Endothelial cell of umbilical vein (primary cell): Measurements from ENCODE around the gene PLCH1. TPM values are rescaled to one million over a fixed set of nuclear protein-coding genes. Genes with fewer than 3 reads are reported as not detected.

Source experiments
- BruUV-seq: library from RNA; stranded (reverse); fragments of 400-500 nt; replicated peaks from 2 replicates; lab custom pipeline; 2021; lab: Mats Ljungman, UMichigan
- CTCF ChIA-PET: fragments of 300-600, 350-600 bp; sonication (Branson Sonifier 250); formaldehyde crosslinking; loops from one replicate; lab custom pipeline; 2021; ENCODE audit warnings: antibody characterized with exemption, inconsistent platforms; lab: Charles Lee
- POLR2A ChIA-PET: fragments of 300-600, 350-600 bp; sonication (Branson Sonifier 250); formaldehyde crosslinking; loops from one replicate; lab custom pipeline; 2021; ENCODE audit warnings: antibody characterized with exemption, inconsistent platforms; lab: Charles Lee
- DNase-seq: peaks from one replicate; pipeline ENCODE4 v3.0.0-alpha.2; 2011; ENCODE audit warnings: low read depth, low spot score
- FAIRE-seq: peaks from 2 replicates; lab custom pipeline; 2011; peaks lifted over from hg19 to GRCh38; lab: Jason Lieb, UNC
- H2AFZ ChIP-seq: 2 replicates; pipeline ENCODE4 v1.6.0; 2012; ENCODE audit warnings: low read depth, low read length, control low read depth, inconsistent platforms
- H3K27ac ChIP-seq: 2 replicates; pipeline ENCODE4 v1.5.1; 2011; ENCODE audit warnings: low read depth, mild to moderate bottlenecking, control low read depth, low read length, moderate library complexity; ENCODE audit not compliant: insufficient read depth
- H3K27me3 ChIP-seq, 2 experiments: 2 replicates each; pipeline versions ENCODE4 v1.6.0 to v1.6.1; 2011; ENCODE audit warnings: low read length in 2 of 2, mixed read lengths in 1 of 2; ENCODE audit not compliant: control insufficient read depth in 2 of 2, insufficient read depth in 2 of 2
- H3K36me3 ChIP-seq, 2 experiments: 2 replicates in 1 of 2; 3 replicates in 1 of 2; pipeline ENCODE4 v1.5.1; 2011; ENCODE audit warnings: low read length in 2 of 2, mild to moderate bottlenecking in 1 of 2, moderate library complexity in 1 of 2; ENCODE audit not compliant: control insufficient read depth in 2 of 2, insufficient read depth in 2 of 2; ENCODE audit errors: extremely low read depth in 1 of 2
- H3K4me1 ChIP-seq: 3 replicates; pipeline ENCODE4 v1.5.1; 2011; ENCODE audit warnings: mild to moderate bottlenecking, low read length; ENCODE audit not compliant: control insufficient read depth, insufficient read depth; ENCODE audit errors: extremely low read depth
- H3K4me2 ChIP-seq: 2 replicates; pipeline ENCODE4 v1.6.1; 2011; ENCODE audit warnings: low read length, control low read depth, mixed read lengths; ENCODE audit not compliant: insufficient read depth
- H3K4me3 ChIP-seq, 3 experiments: fragments of 200-600 bp in 1 of 3; sonication (generic), shearing (Covaris generic) in 1 of 3; replicated peaks in 1 of 3; 2 replicates each; pipeline ENCODE4 v1.5.1; 2011 to 2016; ENCODE audit warnings: control low read depth in 3 of 3, low read length in 3 of 3, mild to moderate bottlenecking in 2 of 3, inconsistent platforms in 1 of 3, low read depth in 1 of 3, moderate library complexity in 1 of 3; ENCODE audit not compliant: insufficient read depth in 1 of 3
- H3K79me2 ChIP-seq: 2 replicates; pipeline ENCODE4 v1.6.0; 2012; ENCODE audit warnings: low read length, inconsistent platforms; ENCODE audit not compliant: control insufficient read depth, insufficient read depth
- H3K9ac ChIP-seq: replicated peaks from 2 replicates; pipeline ENCODE3; 2011; ENCODE audit warnings: low read length, control low read depth; ENCODE audit not compliant: insufficient read depth; ENCODE audit errors: extremely low read depth
- H3K9me1 ChIP-seq: replicated peaks from 3 replicates; pipeline ENCODE4 v1.6.0; 2011; ENCODE audit warnings: mild to moderate bottlenecking, low read length; ENCODE audit not compliant: control insufficient read depth, insufficient read depth; ENCODE audit errors: extremely low read depth
- H3K9me3 ChIP-seq: replicated peaks from 2 replicates; pipeline ENCODE4 v1.5.1; 2012; ENCODE audit warnings: low read length, inconsistent platforms; ENCODE audit not compliant: control insufficient read depth, insufficient read depth
- H4K20me1 ChIP-seq: replicated peaks from 2 replicates; pipeline ENCODE3; 2011; ENCODE audit warnings: mild to moderate bottlenecking, low read length; ENCODE audit not compliant: control insufficient read depth, insufficient read depth; ENCODE audit errors: extremely low read depth
- CTCF ChIP-seq, 2 donors: IDR thresholded peaks; 1 replicate in 1 of 2; 2 replicates in 1 of 2; pipeline ENCODE4 v1.5.1; 2011; ENCODE audit warnings: low read length in 2 of 2, mild to moderate bottlenecking in 2 of 2, moderate library complexity in 2 of 2, control low read depth in 1 of 2, inconsistent platforms in 1 of 2, low read depth in 1 of 2; ENCODE audit not compliant: insufficient read depth in 1 of 2; ENCODE audit errors: extremely low read depth in 1 of 2
- EZH2 ChIP-seq: IDR thresholded peaks from 2 replicates; pipeline ENCODE4 v1.6.1; 2012; ENCODE audit warnings: borderline replicate concordance, low read depth, mild to moderate bottlenecking, moderate library complexity, low read length, inconsistent platforms; ENCODE audit not compliant: severe bottlenecking
- FOS ChIP-seq: IDR thresholded peaks from 2 replicates; pipeline ENCODE4 v1.6.1; 2011; ENCODE audit warnings: mild to moderate bottlenecking, low read length, moderate library complexity, borderline replicate concordance; ENCODE audit not compliant: insufficient read depth
- GATA2 ChIP-seq: IDR thresholded peaks from 2 replicates; pipeline ENCODE4 v1.7.0; 2011; ENCODE audit warnings: low read depth, mild to moderate bottlenecking, moderate library complexity, mixed read lengths, low read length; ENCODE audit not compliant: insufficient read length, insufficient read depth
- JUN ChIP-seq: IDR thresholded peaks from 2 replicates; pipeline ENCODE4 v1.6.1; 2011; ENCODE audit warnings: borderline replicate concordance, low read depth; ENCODE audit not compliant: insufficient read length, insufficient read depth
- MAX ChIP-seq: IDR thresholded peaks from 2 replicates; pipeline ENCODE4 v1.6.1; 2011; ENCODE audit not compliant: insufficient read depth, insufficient read length
- MYC ChIP-seq: IDR thresholded peaks from one replicate; pipeline ENCODE4 v1.6.1; 2011; ENCODE audit warnings: mild to moderate bottlenecking, low read depth, low read length
- POLR2A ChIP-seq: IDR thresholded peaks from 2 replicates; pipeline ENCODE4 v1.6.1; 2012; ENCODE audit warnings: low read depth, mild to moderate bottlenecking, control low read depth, low read length
- POLR2AphosphoS5 ChIP-seq: IDR thresholded peaks from 2 replicates; pipeline ENCODE4 v1.6.1; 2012; ENCODE audit warnings: low read depth, mild to moderate bottlenecking, control low read depth, low read length, moderate library complexity; ENCODE audit not compliant: insufficient read depth
- dilution Hi-C: fragments of 300-500 bp; cut with MboI; formaldehyde crosslinking; loops from one replicate; pipeline ENCODE4 v1.15.0; 2019; ENCODE audit warnings: low sequenced_read_pairs; ENCODE audit not compliant: extremely low pct_ligation_motif_present
- intact Hi-C: fragments of 100-400 bp; cut with micrococcal nuclease; formaldehyde crosslinking; loops from one replicate; pipeline ENCODE4 v1.10.0; 2022
- polyA plus RNA-seq, 4 experiments: library from polyadenylated mRNA; depleted of rRNA in 3 of 4; stranded (reverse) in 3 of 4; unstranded in 1 of 4; fragments of >200 nt; gene quantifications; 2 replicates each; pipeline versions ENCODE4 v1.2.1 to v1.2.3, GENCODE V29; 2011 to 2012; ENCODE audit warnings: missing spikeins in 1 of 4
- total RNA-seq: library from RNA; stranded (reverse); gene quantifications from 2 replicates; pipeline ENCODE4 v1.2.3, GENCODE V29; 2021

PLCH1 gene
- total and polyA plus RNA-seq, 2 donors (not counting 3 experiments of a cell fraction or from before 2014, with no cell fraction given): 0.03 TPM; not detected in 1

- TF ChIP-seq EZH2 (no peak), CTCF (IDR thresholded peaks at IDR 0.05; ENCODE audit: extremely low read depth in 1 of 2, insufficient read depth in 1 of 2, low read depth in 1 of 2, low read length in 2 of 2) (no peak), GATA2 (no peak), MAX (no peak), FOS (no peak), POLR2A (no peak), JUN (no peak), POLR2AphosphoS5 (no peak), MYC (no peak)
- ChIA-PET POLR2A (no interaction called here), CTCF (interaction anchor here (1.1 kb wide), 1 partner anchor 9 kb away, joined by 3 read pairs; no protein-coding TSS in a partner anchor)
- intact Hi-C loops: no loop called here
- Histone ChIP-seq H3K4me1 (no peaks in the 10 kb centered on the region), H3K4me2 (no peak overlapping the region), H3K4me3 (no peak overlapping the region), H3K9me1 (no peaks in the 10 kb centered on the region), H3K9ac (no peak overlapping the region), H3K36me3 (no peaks in the 10 kb centered on the region), H3K79me2 (no peaks in the 10 kb centered on the region), H3K9me3 (no peaks in the 10 kb centered on the region), H3K27me3 (no peaks in the 10 kb centered on the region), H4K20me1 (no peaks in the 10 kb centered on the region), H2AFZ (no peak overlapping the region), H3K27ac (no peak overlapping the region)
- FAIRE-seq (no peak), DNase-seq (no peak)
- no TSS peak for BruUV-seq
- dilution Hi-C loops: no loop called here
Measured at GRCh38 chr3:155657161-155657560, 87.7 kb downstream of the PLCH1 start.
